DMS153 treated with DMSO at 0.1 percent for 48 hours (cell line): ENCODE data around the gene USP28.
"Not testable (repeated sequence)": the region's sequence is repeated elsewhere in the genome, so short reads cannot be mapped to it uniquely, and the experiment has no call there.

Source experiments
- DNase-seq: peaks from one replicate; lab custom pipeline; 2025; ENCODE audit not compliant: unreplicated experiment; lab: John Stamatoyannopoulos, UW

Gene USP28

GRCh38 chr11:113879446-113879845 lies 4.1 kb upstream of the USP28 start:
- DNase-seq = not testable (repeated sequence)

DNA sequence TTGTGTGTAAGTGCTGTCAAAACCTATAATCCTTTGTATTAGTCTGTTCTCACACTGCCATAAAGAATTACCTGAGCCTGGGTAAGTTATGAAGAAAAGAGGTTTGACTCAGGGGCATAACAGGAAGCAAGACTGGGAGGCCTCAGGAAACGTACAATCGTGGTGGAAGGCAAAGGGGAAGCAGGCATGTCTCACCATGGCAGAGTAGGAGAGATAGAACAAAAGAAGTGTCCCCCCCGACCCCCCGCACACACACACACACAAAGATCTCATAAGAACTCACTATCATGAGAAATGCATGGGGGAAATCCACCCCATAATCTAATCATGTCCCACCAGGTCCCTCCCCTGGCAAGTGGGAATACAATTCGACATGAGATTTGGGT lies 2.3 kb upstream of the USP28 start:
- no peak for DNase-seq

- DNase-seq = no peak
Measured at GRCh38 chr11:113876798-113877669, 1.7 kb upstream of the USP28 start.

GRCh38 chr11:113876074-113876797 lies 864 bp upstream of the USP28 start:
- DNase-seq = no peak

DNA sequence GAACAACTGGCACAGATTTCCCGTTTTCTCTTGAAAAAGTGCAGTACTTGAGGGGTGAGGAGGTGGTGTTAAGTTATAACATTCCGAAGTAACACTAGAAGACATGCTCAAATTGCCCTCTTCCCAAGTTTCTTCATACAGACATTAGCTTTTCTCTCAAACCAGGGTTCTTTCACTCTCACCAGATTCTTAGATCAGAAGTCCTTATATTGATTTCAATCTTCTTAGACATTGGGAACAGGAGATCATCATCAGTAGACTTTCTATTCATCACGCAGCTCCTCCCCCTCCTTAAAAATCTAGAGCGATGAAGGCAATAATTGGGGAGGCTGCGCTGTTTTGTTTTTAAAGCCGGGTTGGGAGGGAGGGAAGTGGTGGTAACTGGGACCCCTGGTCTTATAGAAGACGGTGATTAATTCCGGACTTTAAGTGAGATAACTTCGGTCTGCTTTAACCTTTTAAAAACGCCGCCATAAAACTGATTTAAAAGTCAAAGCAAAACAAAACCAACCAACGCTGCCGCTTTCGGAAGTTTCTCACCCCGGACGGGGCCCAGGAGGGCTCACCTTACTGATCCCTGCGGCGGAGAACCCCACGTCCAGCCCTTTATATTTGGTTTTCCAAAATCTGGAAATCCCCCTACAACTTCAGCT lies 665 bp downstream of the USP28 start:
- no peak for DNase-seq

DNA sequence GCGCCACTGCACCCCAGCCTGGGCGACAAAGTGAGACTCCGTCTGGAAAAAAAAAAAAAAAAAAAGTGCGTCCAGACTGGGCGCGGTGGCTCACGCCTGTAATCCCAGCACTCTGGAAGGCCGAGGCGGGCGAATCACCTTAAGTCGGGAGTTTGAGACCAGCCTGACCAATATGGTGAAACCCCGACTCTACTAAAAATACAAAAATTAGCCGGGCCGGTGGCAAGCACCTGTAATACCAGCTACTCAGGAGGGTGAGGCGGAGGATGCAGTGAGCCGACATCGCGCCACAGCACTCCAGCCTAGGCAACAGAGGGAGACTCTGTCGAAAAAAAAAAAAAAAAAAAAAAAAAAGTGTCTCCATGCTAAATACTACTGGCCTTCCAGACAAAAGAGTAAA lies 1.3 kb downstream of the USP28 start:
- no peak for DNase-seq

DNA sequence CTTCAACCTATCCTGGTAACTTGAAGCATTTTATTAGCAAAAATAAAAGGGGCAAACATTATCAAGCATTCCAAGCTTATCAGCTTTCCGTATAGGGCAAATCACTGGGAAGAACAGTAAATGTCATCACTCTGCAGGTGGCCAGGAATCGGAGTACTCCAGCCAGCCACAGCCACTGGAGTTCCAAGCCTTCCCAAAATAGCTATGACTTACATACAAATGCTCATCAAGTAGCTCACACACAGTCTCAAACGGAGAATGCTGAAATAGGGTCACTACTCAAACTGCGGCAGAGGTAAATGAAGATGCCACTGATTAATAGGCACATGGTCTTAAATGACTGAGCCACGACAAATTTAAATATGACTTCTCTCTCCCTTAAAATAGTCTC lies 2.1 kb downstream of the USP28 start:
- DNase-seq = no peak

GRCh38 chr11:113871336-113871735 lies 4.0 kb downstream of the USP28 start:
- no peak for DNase-seq

GRCh38 chr11:113867843-113868503 lies 7.4 kb downstream of the USP28 start:
- DNase-seq = no peak

DNA sequence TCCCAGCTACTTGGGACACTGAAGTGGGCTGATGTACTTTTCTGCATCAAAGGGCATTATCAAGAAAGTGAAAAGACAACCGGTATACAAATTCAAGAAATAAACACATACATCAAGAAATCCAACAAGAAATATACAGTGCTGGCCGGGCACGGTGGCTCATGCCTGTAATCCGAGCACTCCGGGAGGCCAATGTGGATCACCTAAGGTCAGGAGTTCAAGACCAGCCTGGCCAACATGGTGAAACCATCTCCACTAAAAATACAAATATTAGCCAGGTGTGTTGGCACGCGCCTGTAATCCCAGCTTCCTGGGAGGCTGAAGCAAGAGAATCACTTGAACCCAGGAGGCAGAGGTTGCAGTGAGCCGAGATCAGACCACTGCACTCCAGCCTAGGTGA lies 9.5 kb downstream of the USP28 start:
- no peak for DNase-seq

DNA sequence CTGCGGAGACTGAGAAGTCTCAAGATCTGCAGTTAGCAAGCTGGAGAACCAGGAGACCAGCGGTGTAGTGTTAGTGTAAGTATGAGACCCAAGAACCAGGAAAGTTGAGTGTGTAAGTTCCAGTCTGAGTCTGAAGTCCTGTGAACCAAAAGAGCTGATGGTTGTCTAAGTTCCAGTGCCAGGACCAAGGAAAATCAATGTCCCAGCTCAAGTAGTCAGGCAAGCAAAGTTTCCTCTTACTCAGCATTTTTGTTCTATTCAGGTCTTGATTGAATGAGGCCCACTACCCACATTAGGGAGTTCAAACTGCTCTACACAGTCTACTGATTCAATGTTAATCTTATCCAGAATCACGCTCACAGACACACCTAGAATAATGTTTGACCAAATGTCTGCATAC lies 11.0 kb downstream of the USP28 start:
- no peak for DNase-seq

GRCh38 chr11:113862435-113862834 lies 12.9 kb downstream of the USP28 start:
- DNase-seq = no peak

DNA sequence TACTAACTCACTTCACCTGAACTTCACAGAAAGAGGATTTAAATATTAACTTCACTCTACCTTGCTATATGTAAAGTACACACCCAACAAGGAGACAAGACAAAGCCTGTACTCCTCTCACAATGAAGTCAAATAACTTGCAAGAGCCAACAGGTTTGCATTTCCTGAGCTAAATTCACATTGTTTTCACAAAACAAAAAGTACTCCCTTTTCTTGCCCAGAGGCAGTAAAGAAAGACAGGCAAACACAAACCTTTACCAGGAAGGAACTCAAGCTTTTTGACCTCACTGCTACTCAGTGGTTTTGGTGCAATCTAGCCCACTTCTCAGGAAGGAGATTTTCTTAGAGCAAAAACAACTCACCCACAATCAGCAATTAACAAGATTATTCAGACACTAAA lies 15.7 kb downstream of the USP28 start:
- DNase-seq = no peak

- no peak for DNase-seq
Measured at GRCh38 chr11:113856966-113857759, 18.2 kb downstream of the USP28 start.

DNA sequence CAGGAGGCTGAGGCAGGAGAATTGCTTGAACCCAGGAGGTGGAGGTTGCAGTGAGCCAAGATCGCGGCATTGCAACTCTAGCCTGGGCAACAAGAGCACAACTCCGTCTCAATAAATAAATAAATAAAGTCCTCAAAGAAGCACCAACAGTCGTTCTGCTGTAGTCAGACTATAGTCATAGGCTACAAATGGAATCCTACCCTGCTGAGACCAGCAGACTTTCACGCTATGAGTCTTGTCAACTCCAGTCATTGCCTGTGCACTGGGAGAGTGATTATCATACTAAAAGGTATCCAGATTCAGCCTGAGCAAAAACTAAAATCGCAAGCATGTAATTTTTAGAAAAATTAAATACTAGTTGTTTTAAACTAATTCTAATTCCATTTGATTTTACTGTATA lies 19.6 kb downstream of the USP28 start:
- no peak for DNase-seq

DNA sequence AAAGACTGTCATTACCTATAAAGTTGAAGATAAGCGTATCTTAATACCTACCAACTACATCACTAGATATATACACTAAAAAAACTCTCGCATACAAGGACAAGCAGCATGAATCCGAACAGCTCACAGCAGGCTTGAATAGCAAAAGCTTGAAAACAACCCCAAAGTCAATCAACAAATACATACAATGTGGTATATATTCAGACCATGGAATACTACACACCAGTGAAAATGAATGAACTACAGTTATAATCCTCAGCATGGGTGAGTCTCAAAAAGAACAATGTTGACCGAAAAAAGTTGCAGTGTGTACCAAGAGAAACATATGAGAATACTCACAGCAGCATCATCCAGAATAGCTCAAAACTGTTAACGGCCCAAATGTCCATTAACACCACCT lies 25.2 kb downstream of the USP28 start:
- no peak for DNase-seq

DNA sequence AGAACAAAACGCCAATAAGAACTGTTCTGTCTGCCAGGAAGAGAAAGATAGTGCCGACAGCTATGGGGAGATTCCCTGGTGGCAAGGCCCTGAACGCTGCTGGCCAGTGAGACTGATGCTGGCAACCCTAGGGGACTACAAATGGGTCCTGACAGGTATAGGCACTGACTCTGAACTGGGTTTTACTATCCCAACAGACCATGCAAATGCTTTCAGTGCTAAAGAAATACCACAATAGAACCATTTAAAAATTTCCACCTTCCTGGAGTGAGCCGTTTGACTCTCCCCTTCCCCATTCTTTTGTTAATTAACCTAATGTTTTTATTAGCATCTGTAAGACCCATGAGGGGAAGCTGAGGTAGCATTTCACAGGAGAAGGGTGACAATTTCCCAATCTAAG lies 25.7 kb downstream of the USP28 start:
- DNase-seq = no peak

DNA sequence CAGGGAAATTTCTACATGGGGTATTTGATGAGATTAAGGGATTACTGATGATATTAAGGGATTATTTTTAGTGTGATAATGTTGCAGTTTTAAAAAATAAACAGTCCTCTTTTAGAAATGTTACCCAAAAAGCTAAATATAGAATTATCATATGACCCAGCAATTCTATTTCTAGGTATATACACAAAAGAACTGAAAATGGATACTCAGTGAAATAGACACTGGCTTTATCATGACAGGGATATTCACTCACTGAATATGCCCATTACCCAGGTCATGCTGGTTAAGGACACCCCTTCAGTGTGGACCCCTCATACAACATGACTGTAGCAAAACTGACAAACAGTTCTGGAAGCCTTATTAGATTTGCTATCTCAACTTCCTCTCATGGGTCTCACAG lies 27.8 kb downstream of the USP28 start:
- DNase-seq = no peak

DNA sequence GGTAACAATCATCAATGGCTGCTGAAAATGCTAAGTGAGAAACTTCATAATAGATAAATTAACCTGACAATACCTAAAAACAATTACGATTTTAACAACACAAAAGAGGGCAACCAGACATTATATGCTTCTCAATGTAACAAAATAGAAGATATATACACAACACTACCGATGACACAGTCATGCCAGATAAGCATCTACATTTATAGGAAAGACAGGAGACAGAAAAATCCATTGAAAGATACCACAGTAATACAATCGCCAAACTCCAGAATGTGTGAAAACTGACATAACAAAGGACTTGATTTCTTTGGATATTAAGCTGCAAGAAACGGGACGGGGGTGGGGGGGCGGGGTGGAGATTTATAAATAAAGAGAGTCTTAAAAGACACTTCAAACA lies 28.3 kb downstream of the USP28 start:
- no peak for DNase-seq

GRCh38 chr11:113841691-113842090 lies 33.7 kb downstream of the USP28 start:
- DNase-seq = no peak
